NT2/D1 (cell line): ENCODE data around the gene AP2B1.

Source experiments
- SUZ12 ChIP-seq: IDR thresholded peaks from 2 replicates; pipeline ENCODE4 v1.6.1; 2011; ENCODE audit not compliant: insufficient read length, insufficient read depth; ENCODE audit errors: extremely low read depth
- YY1 ChIP-seq: IDR thresholded peaks from 2 replicates; pipeline ENCODE4 v1.6.1; 2011; ENCODE audit not compliant: insufficient read length, insufficient read depth
- ZNF274 ChIP-seq: IDR thresholded peaks from 2 replicates; pipeline ENCODE4 v1.6.1; 2011; ENCODE audit warnings: mild to moderate bottlenecking, low read depth, low read length

- TF ChIP-seq ZNF274 (no peak), SUZ12 (no peak), YY1 (no peak)
Observed at GRCh38 chr17:35617505-35617904, 30.4 kb downstream of the AP2B1 start.
